Endothelial cell of umbilical vein (primary cell): ENCODE results near the gene GAN. TPM values are rescaled to one million over a fixed set of nuclear protein-coding genes. Genes with fewer than 3 reads are reported as not detected.
A peak's percentile ranks its signal among the peaks of the same experiment; 100 is the strongest.

Source experiments
- BruUV-seq: library from RNA; stranded (reverse); fragments of 400-500 nt; replicated peaks from 2 replicates; lab custom pipeline; 2021; lab: Mats Ljungman, UMichigan
- CTCF ChIA-PET: fragments of 300-600, 350-600 bp; sonication (Branson Sonifier 250); formaldehyde crosslinking; loops from one replicate; lab custom pipeline; 2021; ENCODE audit warnings: antibody characterized with exemption, inconsistent platforms; lab: Charles Lee
- POLR2A ChIA-PET: fragments of 300-600, 350-600 bp; sonication (Branson Sonifier 250); formaldehyde crosslinking; loops from one replicate; lab custom pipeline; 2021; ENCODE audit warnings: antibody characterized with exemption, inconsistent platforms; lab: Charles Lee
- DNase-seq: peaks from one replicate; pipeline ENCODE4 v3.0.0-alpha.2; 2011; ENCODE audit warnings: low read depth, low spot score
- FAIRE-seq: peaks from 2 replicates; lab custom pipeline; 2011; peaks lifted over from hg19 to GRCh38; lab: Jason Lieb, UNC
- H2AFZ ChIP-seq: 2 replicates; pipeline ENCODE4 v1.6.0; 2012; ENCODE audit warnings: low read depth, low read length, control low read depth, inconsistent platforms
- H3K27ac ChIP-seq: 2 replicates; pipeline ENCODE4 v1.5.1; 2011; ENCODE audit warnings: low read depth, mild to moderate bottlenecking, control low read depth, low read length, moderate library complexity; ENCODE audit not compliant: insufficient read depth
- H3K27me3 ChIP-seq, 2 experiments: 2 replicates each; pipeline versions ENCODE4 v1.6.0 to v1.6.1; 2011; ENCODE audit warnings: low read length in 2 of 2, mixed read lengths in 1 of 2; ENCODE audit not compliant: control insufficient read depth in 2 of 2, insufficient read depth in 2 of 2
- H3K36me3 ChIP-seq, 2 experiments: 2 replicates in 1 of 2; 3 replicates in 1 of 2; pipeline ENCODE4 v1.5.1; 2011; ENCODE audit warnings: low read length in 2 of 2, mild to moderate bottlenecking in 1 of 2, moderate library complexity in 1 of 2; ENCODE audit not compliant: control insufficient read depth in 2 of 2, insufficient read depth in 2 of 2; ENCODE audit errors: extremely low read depth in 1 of 2
- H3K4me1 ChIP-seq: 3 replicates; pipeline ENCODE4 v1.5.1; 2011; ENCODE audit warnings: mild to moderate bottlenecking, low read length; ENCODE audit not compliant: control insufficient read depth, insufficient read depth; ENCODE audit errors: extremely low read depth
- H3K4me2 ChIP-seq: 2 replicates; pipeline ENCODE4 v1.6.1; 2011; ENCODE audit warnings: low read length, control low read depth, mixed read lengths; ENCODE audit not compliant: insufficient read depth
- H3K4me3 ChIP-seq, 3 experiments: fragments of 200-600 bp in 1 of 3; sonication (generic), shearing (Covaris generic) in 1 of 3; replicated peaks in 1 of 3; 2 replicates each; pipeline ENCODE4 v1.5.1; 2011 to 2016; ENCODE audit warnings: control low read depth in 3 of 3, low read length in 3 of 3, mild to moderate bottlenecking in 2 of 3, inconsistent platforms in 1 of 3, low read depth in 1 of 3, moderate library complexity in 1 of 3; ENCODE audit not compliant: insufficient read depth in 1 of 3
- H3K79me2 ChIP-seq: 2 replicates; pipeline ENCODE4 v1.6.0; 2012; ENCODE audit warnings: low read length, inconsistent platforms; ENCODE audit not compliant: control insufficient read depth, insufficient read depth
- H3K9ac ChIP-seq: replicated peaks from 2 replicates; pipeline ENCODE3; 2011; ENCODE audit warnings: low read length, control low read depth; ENCODE audit not compliant: insufficient read depth; ENCODE audit errors: extremely low read depth
- H3K9me1 ChIP-seq: replicated peaks from 3 replicates; pipeline ENCODE4 v1.6.0; 2011; ENCODE audit warnings: mild to moderate bottlenecking, low read length; ENCODE audit not compliant: control insufficient read depth, insufficient read depth; ENCODE audit errors: extremely low read depth
- H3K9me3 ChIP-seq: replicated peaks from 2 replicates; pipeline ENCODE4 v1.5.1; 2012; ENCODE audit warnings: low read length, inconsistent platforms; ENCODE audit not compliant: control insufficient read depth, insufficient read depth
- H4K20me1 ChIP-seq: replicated peaks from 2 replicates; pipeline ENCODE3; 2011; ENCODE audit warnings: mild to moderate bottlenecking, low read length; ENCODE audit not compliant: control insufficient read depth, insufficient read depth; ENCODE audit errors: extremely low read depth
- CTCF ChIP-seq, 2 donors: IDR thresholded peaks; 1 replicate in 1 of 2; 2 replicates in 1 of 2; pipeline ENCODE4 v1.5.1; 2011; ENCODE audit warnings: low read length in 2 of 2, mild to moderate bottlenecking in 2 of 2, moderate library complexity in 2 of 2, control low read depth in 1 of 2, inconsistent platforms in 1 of 2, low read depth in 1 of 2; ENCODE audit not compliant: insufficient read depth in 1 of 2; ENCODE audit errors: extremely low read depth in 1 of 2
- EZH2 ChIP-seq: IDR thresholded peaks from 2 replicates; pipeline ENCODE4 v1.6.1; 2012; ENCODE audit warnings: borderline replicate concordance, low read depth, mild to moderate bottlenecking, moderate library complexity, low read length, inconsistent platforms; ENCODE audit not compliant: severe bottlenecking
- FOS ChIP-seq: IDR thresholded peaks from 2 replicates; pipeline ENCODE4 v1.6.1; 2011; ENCODE audit warnings: mild to moderate bottlenecking, low read length, moderate library complexity, borderline replicate concordance; ENCODE audit not compliant: insufficient read depth
- GATA2 ChIP-seq: IDR thresholded peaks from 2 replicates; pipeline ENCODE4 v1.7.0; 2011; ENCODE audit warnings: low read depth, mild to moderate bottlenecking, moderate library complexity, mixed read lengths, low read length; ENCODE audit not compliant: insufficient read length, insufficient read depth
- JUN ChIP-seq: IDR thresholded peaks from 2 replicates; pipeline ENCODE4 v1.6.1; 2011; ENCODE audit warnings: borderline replicate concordance, low read depth; ENCODE audit not compliant: insufficient read length, insufficient read depth
- MAX ChIP-seq: IDR thresholded peaks from 2 replicates; pipeline ENCODE4 v1.6.1; 2011; ENCODE audit not compliant: insufficient read depth, insufficient read length
- MYC ChIP-seq: IDR thresholded peaks from one replicate; pipeline ENCODE4 v1.6.1; 2011; ENCODE audit warnings: mild to moderate bottlenecking, low read depth, low read length
- POLR2A ChIP-seq: IDR thresholded peaks from 2 replicates; pipeline ENCODE4 v1.6.1; 2012; ENCODE audit warnings: low read depth, mild to moderate bottlenecking, control low read depth, low read length
- POLR2AphosphoS5 ChIP-seq: IDR thresholded peaks from 2 replicates; pipeline ENCODE4 v1.6.1; 2012; ENCODE audit warnings: low read depth, mild to moderate bottlenecking, control low read depth, low read length, moderate library complexity; ENCODE audit not compliant: insufficient read depth
- dilution Hi-C: fragments of 300-500 bp; cut with MboI; formaldehyde crosslinking; loops from one replicate; pipeline ENCODE4 v1.15.0; 2019; ENCODE audit warnings: low sequenced_read_pairs; ENCODE audit not compliant: extremely low pct_ligation_motif_present
- intact Hi-C: fragments of 100-400 bp; cut with micrococcal nuclease; formaldehyde crosslinking; loops from one replicate; pipeline ENCODE4 v1.10.0; 2022
- polyA plus RNA-seq, 4 experiments: library from polyadenylated mRNA; depleted of rRNA in 3 of 4; stranded (reverse) in 3 of 4; unstranded in 1 of 4; fragments of >200 nt; gene quantifications; 2 replicates each; pipeline versions ENCODE4 v1.2.1 to v1.2.3, GENCODE V29; 2011 to 2012; ENCODE audit warnings: missing spikeins in 1 of 4
- total RNA-seq: library from RNA; stranded (reverse); gene quantifications from 2 replicates; pipeline ENCODE4 v1.2.3, GENCODE V29; 2021

Gene GAN
- total and polyA plus RNA-seq, 2 donors (not counting 3 experiments of a cell fraction or from before 2014, with no cell fraction given), result 1.8 to 11.1 TPM

GRCh38 chr16:81315271-81316175 lies 761 bp downstream of the GAN start:
- peaks cover 51% of the 10 kb centered on the region for H3K79me2 ChIP-seq
- peak overlapping the region; percentile 93 for H2AFZ ChIP-seq
- peak overlapping the region; percentile 67 for H3K27ac ChIP-seq
- peak overlapping the region; percentile 77 for H3K9ac ChIP-seq
- ChIA-PET POLR2A (no interaction called here), CTCF (interaction anchor here (1.9 to 2.2 kb wide), 2 partner anchors 52 to 55 kb away, joined by 9 to 20 read pairs; no protein-coding TSS in a partner anchor)
- peaks cover 16% of the 10 kb centered on the region for H3K4me1 ChIP-seq
- H3K4me2 ChIP-seq, result peak overlapping the region; percentile 86
- BruUV-seq, result TSS peak; percentile 20
- no peaks in the 10 kb centered on the region for H4K20me1 ChIP-seq
- dilution Hi-C loops, result no loop called here
- H3K27me3 ChIP-seq, result no peaks in the 10 kb centered on the region
- peak overlapping the region; percentile 59 to 94 (median 93) for H3K4me3 ChIP-seq
- DNase-seq (peak; percentile 58), FAIRE-seq (peak; percentile 69)
- no peaks in the 10 kb centered on the region for H3K36me3 ChIP-seq
- intact Hi-C loops, result no loop called here
- no peaks in the 10 kb centered on the region for H3K9me3 ChIP-seq
- TF ChIP-seq JUN (no peak), FOS (no peak), EZH2 (no peak), CTCF (IDR thresholded peaks at IDR 0.05; ENCODE audit: extremely low read depth in 1 of 2, insufficient read depth in 1 of 2, low read depth in 1 of 2, low read length in 2 of 2) (peak in 1 of 2 donors; percentile 24), POLR2A (no peak), MAX (no peak), GATA2 (no peak), MYC (no peak), POLR2AphosphoS5 (peak; percentile 10)
- H3K9me1 ChIP-seq, result no peaks in the 10 kb centered on the region
